GM19438 (cell line): Measurements from ENCODE around the gene TTLL7.

Experiments used
- ATAC-seq: cut with Tn5 transposase; IDR thresholded peaks from one replicate; pipeline ENCODE4 v1.9.1; 2021; ENCODE audit warnings: low read depth; ENCODE audit not compliant: unreplicated experiment

TTLL7 gene

DNA sequence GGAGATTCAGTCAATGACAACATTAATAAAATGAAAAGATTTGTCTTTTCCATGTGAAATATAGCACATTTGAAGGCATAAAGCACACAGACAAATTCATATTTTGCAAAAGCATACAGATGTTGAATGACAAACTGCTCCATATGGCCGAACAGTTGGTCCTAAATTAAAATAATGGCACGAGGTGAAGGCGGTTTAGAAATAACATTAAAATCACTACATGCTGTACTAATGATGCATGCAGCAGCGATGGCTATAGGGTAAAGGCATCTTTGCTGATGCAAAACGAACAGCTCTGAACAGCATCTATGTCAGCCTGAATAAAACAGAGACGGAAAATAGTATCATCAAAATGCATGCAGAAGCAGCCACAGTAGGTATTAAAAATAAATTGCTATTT is 102.6 kb downstream of the TTLL7 start:
- no peak for ATAC-seq

DNA sequence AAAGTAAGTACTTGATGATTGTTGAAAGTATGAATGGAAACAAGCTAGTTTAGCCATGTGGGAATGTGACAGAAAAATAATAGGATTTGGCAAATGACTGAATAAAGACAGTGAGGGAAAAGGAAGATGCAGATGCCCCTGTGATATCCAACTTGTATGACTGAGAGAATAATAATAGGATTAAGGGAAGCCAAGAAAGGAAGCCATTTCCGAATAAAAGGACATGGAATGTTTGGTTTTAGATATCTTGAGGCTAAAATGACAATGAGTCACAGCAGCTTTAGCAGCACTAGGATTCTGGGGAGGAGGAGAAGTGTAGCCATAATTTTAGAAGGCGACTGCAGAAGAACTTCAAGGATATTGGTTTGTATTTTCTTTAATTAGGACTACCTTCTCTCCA is 109.2 kb downstream of the TTLL7 start:
- no peak for ATAC-seq

GRCh38 chr1:83887483-83887882 is 111.4 kb downstream of the TTLL7 start:
- no peak for ATAC-seq

DNA sequence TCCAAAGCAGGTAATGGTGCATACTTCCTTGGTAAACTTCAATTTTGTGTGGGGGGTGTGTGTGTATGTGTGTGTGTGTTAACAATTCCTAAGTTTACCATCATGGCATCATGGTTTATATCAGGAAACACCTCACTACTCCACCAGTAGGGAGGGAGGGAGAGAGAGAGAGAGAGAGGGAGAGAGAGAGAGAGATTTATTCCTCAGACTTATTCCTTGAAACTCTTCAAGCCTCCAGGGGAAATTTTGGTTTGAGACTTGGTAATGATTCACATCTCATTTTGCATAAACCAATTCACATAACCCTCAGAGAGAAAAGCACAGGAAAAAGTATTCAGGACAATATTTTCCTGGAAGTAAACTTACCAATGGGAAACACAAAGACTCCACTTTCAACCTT is 115.0 kb downstream of the TTLL7 start:
- no peak for ATAC-seq

DNA sequence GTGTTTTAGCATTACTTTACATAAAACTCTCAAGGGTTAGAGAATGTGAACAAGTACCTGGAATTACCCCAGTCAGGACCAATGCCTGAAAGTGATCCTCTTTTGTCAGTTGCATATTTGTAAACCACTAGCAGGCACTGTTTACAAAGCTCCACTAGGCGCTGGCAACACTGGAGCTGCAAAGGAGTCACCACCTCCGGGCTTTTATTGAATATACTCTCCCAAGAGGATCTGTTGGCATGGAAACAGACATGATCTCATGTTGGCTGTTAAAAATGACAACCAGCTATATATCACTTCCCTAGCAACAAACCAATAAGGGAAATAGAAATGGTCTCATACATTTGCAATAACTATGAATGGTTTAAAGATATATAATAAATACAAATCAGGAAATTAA is 116.0 kb downstream of the TTLL7 start:
- ATAC-seq, result no peak

DNA sequence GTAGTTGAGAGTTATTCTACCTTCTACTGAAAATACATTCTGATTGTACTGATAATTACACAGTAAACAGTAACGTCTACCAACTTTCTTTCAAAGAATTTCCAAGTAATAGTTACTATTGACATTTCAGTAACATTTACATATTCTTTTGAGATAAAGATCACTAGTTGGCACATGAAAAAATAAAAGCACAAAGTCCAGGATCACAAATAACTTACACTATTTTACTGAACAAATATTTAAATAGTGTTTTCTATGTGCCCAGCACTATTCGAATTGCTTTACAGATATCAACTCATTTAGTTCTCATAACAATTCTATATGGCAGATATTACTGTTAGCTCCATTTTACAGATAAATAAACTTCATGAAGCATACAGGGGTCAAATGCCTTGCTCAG is 126.4 kb downstream of the TTLL7 start:
- ATAC-seq, result no peak

DNA sequence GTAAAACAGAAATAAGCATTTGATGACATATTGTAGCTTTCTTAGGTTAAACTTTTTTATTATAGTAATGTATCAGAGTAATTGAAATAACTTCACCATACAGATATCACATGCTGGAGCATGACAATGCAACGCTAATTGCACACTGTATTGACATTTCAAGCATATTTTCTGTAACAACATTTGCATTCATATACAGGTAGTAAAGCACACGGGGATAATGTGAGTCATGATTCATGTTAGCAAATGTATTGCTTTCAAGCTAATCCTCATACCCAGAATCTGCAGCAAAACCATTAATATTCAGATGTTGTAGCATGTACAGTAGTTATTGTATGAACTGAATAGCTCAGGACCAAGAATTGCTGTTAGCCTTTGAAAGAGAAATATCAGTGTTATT is 133.9 kb downstream of the TTLL7 start:
- ATAC-seq, result no peak

DNA sequence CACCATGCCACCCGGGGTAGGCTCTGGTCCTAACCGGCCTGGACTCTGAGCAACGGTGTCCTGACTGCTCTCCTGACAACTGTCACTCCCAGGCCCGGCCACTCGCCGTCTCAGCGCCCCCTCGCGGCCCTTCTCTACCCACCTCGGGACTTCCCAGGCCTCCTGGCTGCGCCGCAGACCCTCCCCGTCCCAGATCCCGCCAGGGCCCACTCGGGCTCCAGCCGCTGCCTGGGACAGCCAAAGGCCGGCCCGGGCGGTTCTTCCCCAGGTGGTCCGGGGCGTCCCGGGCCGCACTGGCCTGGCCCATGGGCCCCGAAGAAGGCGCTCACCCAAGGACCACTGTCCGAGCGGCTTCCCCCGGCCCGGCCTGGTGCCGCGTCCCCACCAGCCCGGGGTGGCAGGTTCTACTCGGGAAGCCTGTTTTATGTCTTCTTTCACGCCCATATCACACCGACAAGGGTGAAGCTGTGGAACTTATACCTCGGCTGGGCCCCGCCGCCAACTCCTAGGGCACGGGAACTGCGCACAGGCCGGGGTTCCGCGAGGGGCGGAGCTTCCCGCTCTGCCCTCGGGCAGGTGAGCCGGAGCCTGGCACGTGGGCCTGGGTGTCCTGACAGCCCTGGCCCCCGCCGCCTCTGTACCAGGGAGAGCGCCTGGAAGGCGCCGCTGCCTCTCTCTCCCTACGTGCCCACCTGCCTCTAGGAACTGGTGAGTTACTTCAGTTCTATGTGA is 138.3 kb downstream of the TTLL7 start:
- ATAC-seq, result peak; percentile 97

- ATAC-seq, result no peak
These were observed 141.2 kb downstream of the TTLL7 start for GRCh38 chr1:83857716-83858115.

GRCh38 chr1:83857103-83857502 is 141.8 kb downstream of the TTLL7 start:
- no peak for ATAC-seq

GRCh38 chr1:83856381-83856780 is 142.6 kb downstream of the TTLL7 start:
- ATAC-seq, result no peak

- no peak for ATAC-seq
These were observed 144.5 kb downstream of the TTLL7 start for GRCh38 chr1:83854456-83854855.

DNA sequence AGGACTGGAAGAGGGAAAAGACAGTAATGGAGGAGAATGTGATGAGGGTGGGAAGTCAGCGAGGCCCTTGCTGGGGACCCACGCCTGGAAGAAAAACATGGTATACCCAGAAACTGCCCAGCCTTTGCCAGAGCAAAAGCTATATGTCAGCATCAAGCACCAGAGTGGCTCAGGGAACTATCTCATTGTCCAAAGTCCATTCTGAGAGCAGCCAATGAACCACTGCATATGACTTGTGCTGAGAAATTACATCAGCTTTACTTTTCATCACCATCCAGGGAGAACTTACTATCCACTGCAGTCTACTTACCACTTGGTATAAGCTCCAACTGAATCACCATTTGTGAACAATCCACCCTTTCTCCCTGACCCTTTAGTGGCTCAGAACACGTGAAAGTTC is 148.1 kb downstream of the TTLL7 start:
- no peak for ATAC-seq

DNA sequence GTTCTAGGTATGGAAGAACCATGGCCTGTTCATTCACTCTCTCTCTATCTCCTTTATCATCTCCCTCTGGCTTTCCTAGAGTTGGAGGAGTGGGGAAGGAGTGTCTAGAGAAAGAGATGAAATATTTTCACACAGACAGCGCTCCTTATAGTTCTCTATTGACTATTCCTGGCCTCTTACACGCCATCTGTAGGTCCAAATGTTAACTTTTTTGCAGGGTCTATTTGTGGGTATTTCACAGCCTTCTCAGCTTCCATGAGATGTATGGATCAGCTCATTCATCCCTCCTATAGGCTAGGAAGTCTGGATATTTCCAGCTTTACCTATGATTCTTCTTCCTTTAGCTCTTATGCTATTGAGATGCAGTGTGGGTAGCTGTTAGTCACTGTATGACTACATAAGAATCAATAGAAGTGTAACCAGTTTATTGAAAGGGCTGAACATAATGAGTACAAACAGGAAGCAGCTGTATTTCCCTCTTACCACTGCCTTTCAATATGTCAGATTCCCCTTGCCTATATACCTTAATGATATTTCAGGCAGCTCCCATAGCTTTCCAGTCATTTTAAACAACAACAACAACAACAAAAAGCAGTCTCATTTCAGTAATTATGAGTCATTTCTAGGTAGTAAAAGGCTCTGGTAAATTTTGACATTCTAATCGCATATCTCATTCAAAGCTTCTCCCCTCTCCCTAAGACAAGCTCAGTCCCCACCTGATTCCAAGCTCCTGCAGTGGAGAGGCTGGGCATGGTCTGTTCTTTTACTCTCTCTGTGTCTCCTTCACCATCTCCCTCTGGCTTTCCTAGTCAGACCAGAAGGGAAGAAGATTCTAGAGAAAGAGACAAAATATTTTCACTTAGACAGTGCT is 149.5 kb downstream of the TTLL7 start:
- ATAC-seq, result no peak

- ATAC-seq, result no peak
These were observed 152.8 kb downstream of the TTLL7 start for GRCh38 chr1:83846138-83846537.

GRCh38 chr1:83845437-83846071 is 153.4 kb downstream of the TTLL7 start:
- ATAC-seq, result no peak

DNA sequence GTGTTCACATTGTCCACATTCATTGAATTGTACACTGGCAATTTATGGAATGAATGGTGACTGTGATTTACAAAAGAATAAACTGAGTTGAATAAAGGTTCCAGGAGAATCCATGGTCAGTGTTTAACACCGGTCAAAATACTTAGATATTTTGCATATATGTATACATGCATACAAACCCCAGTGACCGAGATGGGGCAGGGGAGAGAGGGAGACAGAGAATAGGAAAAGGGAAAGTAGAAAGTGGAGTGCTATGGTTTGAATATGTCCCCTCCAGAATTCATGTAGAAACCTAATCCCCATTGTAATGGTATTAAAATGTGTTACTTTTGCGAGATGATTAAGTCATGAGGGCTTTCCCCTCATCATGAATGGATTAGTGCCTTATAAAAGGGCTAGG is 154.4 kb downstream of the TTLL7 start:
- ATAC-seq, result no peak

DNA sequence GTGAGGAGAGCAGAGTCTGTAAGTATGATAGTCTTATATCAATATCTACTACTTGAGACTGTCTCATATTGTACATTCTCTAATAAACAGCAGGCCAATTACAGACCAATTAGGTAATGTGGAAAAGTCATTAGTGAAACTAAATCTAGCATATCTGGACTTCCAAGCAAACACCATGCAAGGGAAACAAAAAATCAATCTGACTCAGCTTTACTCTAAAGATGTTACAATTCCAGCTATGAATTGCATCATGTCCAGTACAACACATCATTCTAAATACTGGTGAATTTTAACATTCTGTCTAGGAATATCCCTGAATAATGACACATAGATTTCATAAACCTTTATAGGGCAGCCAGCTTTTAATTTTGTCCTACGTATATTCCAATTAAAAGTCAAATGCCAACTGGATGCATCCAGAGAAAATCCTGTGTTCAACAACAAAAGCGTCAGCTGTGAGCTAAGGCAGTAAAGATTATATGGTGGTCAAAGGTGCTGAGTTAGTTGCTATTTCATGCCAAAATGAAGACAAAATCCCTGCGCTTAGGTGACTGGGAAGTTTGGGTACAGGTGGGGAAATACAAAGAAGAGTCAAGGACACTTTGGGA is 159.3 kb downstream of the TTLL7 start:
- no peak for ATAC-seq

GRCh38 chr1:83838573-83838972 is 160.4 kb downstream of the TTLL7 start:
- ATAC-seq, result no peak

- no peak for ATAC-seq
These were observed 162.4 kb downstream of the TTLL7 start for GRCh38 chr1:83836543-83836942.

DNA sequence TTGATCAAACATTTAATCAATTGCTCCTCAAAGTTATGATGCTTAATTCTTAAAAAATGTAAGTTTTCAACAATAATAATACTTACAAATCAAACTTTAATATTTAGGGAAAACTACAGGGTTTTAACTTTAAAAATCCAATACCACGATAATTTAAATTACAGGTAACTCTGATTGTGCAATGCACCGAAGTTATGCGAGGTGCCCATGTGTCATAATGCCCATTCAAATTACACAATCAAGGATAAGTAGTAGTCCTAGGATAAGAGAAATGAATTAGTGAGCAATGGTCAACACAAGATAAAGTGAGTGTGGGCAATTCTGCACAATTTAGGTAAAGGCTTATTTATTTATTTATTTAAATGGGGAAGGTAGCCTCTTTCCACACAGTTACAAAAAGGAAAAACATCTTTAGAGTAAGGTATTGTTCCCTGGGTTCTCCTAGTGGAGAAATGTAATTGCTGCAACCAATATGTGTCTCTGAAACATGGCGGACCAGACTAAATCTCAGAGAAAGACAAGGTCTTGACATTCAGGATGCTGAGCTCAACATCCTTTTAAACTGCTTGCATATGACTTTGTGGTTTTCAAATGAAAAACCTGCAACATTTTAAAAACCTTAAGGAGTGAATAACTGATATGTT is 164.2 kb downstream of the TTLL7 start:
- no peak for ATAC-seq
